ENCODE data around the gene KPNA5.

The KPNA5 gene

DNA sequence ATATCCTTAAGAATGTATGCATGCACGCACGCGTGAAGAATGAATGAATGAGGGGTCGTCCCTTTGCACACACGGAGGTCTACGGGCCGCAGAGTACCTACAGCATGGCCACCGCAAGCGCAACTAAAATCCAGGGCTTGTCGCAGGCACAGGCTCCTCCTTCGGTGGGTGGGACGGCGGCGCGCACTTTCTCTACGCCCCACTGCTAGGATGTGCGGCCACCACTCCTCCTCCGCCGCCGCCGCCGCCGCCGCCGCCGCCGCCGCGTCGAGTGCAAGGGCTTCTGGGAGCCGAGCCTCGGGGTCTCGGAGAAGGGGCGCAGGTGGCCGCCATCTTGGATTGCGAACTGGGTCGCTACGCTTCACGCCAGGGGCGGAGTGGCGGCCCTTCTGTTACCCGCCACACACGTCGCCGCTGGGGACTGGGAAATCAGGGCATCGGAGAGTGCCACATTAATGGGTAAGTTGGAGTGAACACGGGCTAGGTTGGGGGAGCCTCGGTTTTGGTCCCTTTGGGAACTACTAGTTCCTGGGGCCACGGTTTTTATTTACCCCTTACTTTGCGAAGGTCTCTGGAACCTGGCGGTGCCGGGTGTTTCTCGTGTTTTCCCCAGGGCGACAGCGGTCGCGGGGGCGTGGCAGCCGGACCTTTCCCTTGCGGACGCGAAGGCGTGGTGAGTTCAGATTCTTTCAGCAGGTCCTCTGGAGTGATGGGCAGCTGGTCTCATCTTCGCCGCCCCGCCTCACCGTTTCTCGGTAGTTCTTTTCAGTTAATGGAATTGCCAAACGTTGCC is at the start of gene KPNA5:
TSS of gene KPNA5 (plus strand) at position 332 of the 793 bp plus-strand sequence. CDS start at position 456, 124 bp downstream.
- no peak for TF ChIP-seq GATA3 (IDR thresholded peaks at IDR 0.05; ENCODE audit: low read depth, low read length)
- no peak for TF ChIP-seq GATA2 (IDR thresholded peaks at IDR 0.05; ENCODE audit: low read depth, low read length)

DNA sequence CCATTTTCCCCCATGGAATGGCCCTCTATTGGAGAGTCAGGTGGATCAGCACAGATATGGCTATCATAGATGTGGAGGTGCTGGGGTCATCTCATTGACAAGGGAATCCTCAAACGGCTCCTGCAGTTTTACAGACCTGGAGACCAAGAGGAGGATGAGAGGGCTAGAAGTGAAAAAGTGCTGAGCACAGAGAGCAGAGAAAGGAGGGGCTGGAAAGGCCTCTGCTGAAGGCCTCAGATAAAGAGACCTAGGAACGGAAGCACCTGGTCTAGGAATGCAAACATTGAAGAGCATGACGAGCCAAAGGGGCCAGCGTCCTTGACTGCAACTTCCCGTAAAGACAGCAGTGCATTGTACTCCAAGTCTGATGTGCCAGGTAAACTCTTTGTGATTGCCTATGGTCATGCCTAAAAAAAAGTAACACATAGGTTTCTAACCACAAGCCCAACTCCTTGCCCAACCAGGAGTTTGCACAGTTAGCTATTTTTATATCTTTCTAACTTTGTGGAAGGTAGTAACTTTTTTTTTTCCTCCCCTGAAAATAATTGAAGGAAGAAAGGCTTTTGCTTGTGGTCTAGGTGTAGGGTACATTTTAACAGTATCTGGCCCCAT is 49.5 kb upstream of the KPNA5 start:
- TF ChIP-seq GATA2 (IDR thresholded peaks at IDR 0.05; ENCODE audit: low read depth, low read length) (no peak), GATA3 (IDR thresholded peaks at IDR 0.05; ENCODE audit: low read depth, low read length) (no peak)

DNA sequence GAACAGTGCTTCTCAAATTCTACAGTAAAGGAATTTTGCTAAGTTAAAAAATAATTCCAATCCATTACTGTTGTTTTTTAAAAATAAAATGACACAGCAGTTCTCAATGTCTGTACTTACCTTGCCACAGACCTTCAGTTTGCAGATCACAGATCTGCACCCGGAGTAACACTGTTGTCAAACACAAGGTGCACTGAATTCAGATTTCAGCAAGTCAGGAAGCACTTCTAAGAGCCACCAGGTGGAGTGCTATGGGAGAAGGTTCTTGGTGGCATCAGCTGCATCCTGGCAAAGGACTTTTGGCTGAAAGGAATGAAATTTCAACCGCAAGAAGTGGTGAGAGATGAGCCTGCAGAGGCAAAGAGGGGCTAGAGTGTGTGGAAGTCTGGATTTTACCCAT is 47.3 kb upstream of the KPNA5 start:
- TF ChIP-seq GATA2 (IDR thresholded peaks at IDR 0.05; ENCODE audit: low read depth, low read length) (no peak), GATA3 (IDR thresholded peaks at IDR 0.05; ENCODE audit: low read depth, low read length) (no peak)

DNA sequence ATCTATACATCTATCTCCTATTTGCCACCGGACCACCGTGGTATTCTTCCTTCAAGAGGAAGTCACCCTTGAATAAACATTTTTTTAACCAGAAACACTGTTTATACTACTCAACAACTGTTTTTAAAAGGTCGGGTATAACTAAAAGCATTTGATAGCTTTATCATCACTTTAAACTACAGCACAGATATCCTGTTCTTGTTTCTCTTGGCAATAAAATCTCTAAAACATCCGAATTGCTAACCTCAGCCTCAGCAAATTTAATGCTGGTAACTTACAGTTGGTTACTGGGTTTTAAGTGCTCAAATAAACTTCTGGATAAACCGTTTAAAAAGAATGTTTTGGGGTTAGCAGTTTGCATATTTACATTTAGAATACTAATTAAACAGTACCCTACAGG is 32.9 kb upstream of the KPNA5 start:
- TF ChIP-seq GATA2 (IDR thresholded peaks at IDR 0.05; ENCODE audit: low read depth, low read length) (no peak), GATA3 (IDR thresholded peaks at IDR 0.05; ENCODE audit: low read depth, low read length) (no peak)

DNA sequence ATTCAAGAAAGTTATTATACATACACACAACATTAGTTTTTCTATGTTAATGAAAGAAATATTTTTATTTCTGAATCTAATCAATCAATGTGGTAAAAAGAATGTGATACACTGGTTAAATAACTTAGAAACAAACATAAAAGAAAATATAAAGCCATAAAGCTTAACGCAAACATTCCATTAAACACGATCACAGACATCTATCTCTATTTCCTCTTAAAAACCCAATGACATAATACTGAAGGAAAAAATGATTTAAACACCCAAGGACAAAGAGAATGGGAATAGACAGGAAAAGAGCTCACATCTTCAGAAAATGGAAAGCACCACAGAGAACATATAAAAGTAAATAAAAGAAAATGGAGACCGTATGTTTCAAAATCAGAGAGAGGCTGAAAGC is 31.9 kb upstream of the KPNA5 start:
- TF ChIP-seq GATA3 (IDR thresholded peaks at IDR 0.05; ENCODE audit: low read depth, low read length) (no peak), GATA2 (IDR thresholded peaks at IDR 0.05; ENCODE audit: low read depth, low read length) (no peak)

DNA sequence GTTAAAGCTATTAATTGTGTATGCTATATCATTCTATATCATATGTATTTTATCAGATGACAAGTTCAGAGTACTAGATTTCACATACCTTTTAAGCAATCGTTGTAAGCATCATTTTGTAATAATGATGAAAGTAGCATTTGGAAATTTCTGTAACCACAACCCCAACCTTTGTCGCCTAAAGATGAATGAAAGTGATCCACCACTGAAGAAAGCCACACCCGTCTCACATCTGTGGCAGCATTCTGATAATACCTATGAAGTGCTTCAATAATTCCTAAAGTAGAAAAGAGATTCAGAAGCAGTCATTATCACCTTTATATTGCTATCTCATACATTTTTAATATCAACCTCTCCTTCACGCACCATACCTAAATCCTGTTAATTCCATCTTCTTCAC is 29.1 kb upstream of the KPNA5 start:
- TF ChIP-seq GATA3 (IDR thresholded peaks at IDR 0.05; ENCODE audit: low read depth, low read length), result no peak
- TF ChIP-seq GATA2 (IDR thresholded peaks at IDR 0.05; ENCODE audit: low read depth, low read length), result no peak

DNA sequence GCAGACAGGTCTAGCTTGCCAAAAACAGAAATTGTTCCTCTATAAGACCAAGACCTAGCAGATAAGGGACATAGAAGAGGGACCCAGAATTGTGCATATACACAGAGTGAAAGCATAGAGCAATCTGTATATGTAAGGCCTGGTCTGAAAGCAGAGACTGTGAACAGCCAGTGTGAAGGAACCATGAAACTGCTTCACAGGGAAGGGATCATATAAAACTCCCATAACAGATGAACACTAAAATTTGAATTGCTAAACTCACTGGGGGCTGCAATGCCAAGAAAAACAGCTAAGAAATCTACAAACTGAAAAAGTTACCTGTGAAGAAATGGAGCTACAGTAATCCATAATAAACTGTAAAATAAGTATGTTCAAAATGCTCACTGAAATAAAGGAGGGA is 19.4 kb upstream of the KPNA5 start:
- TF ChIP-seq GATA3 (IDR thresholded peaks at IDR 0.05; ENCODE audit: low read depth, low read length), result no peak
- TF ChIP-seq GATA2 (IDR thresholded peaks at IDR 0.05; ENCODE audit: low read depth, low read length), result no peak

DNA sequence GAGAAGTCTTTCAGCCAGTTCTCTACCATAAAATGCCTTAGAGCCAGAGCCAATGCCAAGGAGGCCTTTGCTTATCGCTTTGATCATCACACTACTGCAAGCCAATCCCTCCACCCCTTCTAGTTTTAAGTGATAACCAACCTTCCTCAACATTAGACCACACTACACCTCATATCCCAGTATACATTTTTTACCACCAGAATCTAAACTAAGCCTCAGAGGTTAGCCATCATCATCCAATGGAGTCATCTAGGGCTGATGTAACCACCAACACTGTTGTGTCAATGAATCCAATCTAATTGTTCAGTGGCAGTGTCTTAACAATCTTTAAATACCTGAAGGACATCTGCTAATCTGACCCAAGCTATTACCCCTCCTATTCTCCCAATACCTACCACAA is 18.8 kb upstream of the KPNA5 start:
- TF ChIP-seq GATA2 (IDR thresholded peaks at IDR 0.05; ENCODE audit: low read depth, low read length), result no peak
- no peak for TF ChIP-seq GATA3 (IDR thresholded peaks at IDR 0.05; ENCODE audit: low read depth, low read length)

DNA sequence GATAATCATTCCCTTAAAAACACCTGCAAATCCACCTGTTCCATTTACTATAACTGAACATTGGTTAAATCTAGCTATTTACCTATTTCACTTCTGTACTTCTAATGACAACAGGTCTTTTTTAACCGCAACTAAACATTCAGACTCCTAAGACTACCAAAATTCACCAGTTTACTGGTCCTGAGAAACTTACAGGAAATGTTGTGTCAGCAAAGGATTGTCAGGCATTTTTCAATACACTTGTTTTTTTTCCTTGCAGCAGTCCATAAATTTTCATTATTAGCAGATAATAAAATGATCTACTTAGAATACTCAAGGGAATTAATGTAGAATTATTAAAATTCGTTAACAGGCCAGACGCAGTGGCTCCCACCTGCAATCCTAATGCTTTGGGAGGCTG is 17.7 kb upstream of the KPNA5 start:
- TF ChIP-seq GATA3 (IDR thresholded peaks at IDR 0.05; ENCODE audit: low read depth, low read length), result no peak
- no peak for TF ChIP-seq GATA2 (IDR thresholded peaks at IDR 0.05; ENCODE audit: low read depth, low read length)

DNA sequence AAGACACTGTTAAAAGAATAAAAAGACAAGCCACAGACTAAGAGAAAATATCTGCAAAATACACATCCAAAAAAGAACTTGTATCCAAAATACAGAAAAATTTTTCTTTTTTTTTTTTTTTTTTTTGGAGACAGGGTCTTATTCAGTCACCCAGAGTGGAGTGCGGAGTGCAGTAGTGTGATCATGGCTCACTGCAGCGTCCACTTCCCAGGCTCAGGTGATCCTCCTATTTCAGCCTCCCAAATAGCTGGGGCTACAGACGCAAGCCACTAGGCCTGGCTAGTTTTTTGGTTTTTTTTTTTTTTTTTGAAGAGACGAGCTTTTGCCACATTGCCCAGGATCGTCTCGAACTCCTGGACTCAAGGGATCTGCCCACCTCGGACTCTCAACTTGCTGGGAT is 15.5 kb upstream of the KPNA5 start:
- TF ChIP-seq GATA3 (IDR thresholded peaks at IDR 0.05; ENCODE audit: low read depth, low read length) (no peak), GATA2 (IDR thresholded peaks at IDR 0.05; ENCODE audit: low read depth, low read length) (no peak)

DNA sequence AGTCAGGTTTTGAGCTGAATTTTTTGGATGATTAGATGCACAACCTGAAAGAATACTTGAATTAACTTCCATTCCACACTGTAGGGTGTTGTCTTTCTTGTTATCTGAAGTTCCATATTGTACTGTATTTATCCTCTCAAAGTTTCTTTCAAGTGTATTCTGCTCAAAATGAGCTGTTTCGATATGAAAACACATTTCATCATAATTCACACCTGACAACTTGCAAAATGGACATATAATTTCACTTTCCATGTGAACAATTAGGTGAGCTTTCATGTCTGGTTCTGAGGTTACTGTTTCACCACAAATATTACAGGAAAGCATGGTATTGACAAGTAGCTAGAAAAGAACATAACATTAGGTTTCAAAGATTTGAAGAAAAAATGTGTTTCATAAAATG is 14.1 kb upstream of the KPNA5 start:
- TF ChIP-seq GATA2 (IDR thresholded peaks at IDR 0.05; ENCODE audit: low read depth, low read length) (no peak), GATA3 (IDR thresholded peaks at IDR 0.05; ENCODE audit: low read depth, low read length) (no peak)

DNA sequence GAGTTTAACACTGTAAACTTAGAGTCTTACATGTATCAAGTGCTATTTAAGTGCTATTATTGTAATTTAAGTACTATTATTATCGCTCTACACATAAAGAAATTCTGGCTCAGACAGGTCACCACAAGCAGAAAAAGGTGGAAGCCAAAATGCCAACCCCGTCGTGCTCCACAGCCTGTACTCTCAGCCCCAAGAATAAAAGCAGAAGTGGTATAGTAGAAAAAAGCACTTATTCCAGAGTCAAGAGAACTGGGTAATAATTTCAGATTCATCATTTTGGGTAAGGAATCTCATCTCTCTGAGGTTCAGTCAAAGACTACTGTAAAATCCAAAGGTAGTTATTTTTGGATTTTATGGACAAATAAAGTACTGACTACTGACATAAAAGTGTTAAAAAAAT is 13.4 kb upstream of the KPNA5 start:
- TF ChIP-seq GATA3 (IDR thresholded peaks at IDR 0.05; ENCODE audit: low read depth, low read length) (no peak), GATA2 (IDR thresholded peaks at IDR 0.05; ENCODE audit: low read depth, low read length) (no peak)

DNA sequence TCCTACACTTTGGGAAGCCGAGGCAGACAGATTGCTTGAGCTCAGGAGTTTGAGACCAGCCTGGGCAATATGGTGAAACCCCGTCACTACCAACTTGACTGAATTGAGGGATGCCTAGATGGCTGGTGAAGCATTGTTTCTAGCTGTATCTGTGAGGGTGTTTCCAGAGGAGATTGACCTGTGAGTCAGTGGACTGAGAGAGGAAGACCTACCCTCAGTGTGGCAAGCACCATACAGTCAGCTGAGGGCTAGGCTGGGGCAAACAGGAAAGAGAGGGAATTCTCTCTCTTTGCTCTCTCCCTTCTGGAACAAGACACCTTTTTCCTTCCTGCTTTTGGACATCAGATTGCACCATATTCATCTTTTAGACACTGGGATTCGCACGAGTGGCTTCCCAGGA is 8.7 kb upstream of the KPNA5 start:
- TF ChIP-seq GATA2 (IDR thresholded peaks at IDR 0.05; ENCODE audit: low read depth, low read length) (no peak), GATA3 (IDR thresholded peaks at IDR 0.05; ENCODE audit: low read depth, low read length) (no peak)

DNA sequence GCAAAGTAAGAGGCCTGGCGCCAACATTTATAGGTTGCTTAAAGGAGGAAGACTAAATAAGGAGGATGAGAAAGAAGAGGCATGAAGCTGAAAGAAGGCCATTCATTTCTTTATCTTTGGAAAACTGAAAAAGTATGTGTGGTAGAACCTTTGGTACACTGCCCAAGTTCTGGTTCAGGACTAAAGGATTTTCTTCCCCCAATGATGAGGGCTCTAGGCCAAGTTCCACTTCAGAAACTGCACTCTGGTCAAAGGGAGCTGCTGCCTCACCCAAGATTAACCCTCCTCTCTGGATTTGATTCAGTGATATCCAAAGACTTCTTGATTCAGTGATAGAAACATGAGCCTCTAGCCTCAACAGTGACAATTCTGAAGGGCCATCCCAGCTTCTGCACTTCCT is 5.0 kb upstream of the KPNA5 start:
- TF ChIP-seq GATA2 (IDR thresholded peaks at IDR 0.05; ENCODE audit: low read depth, low read length), result no peak
- no peak for TF ChIP-seq GATA3 (IDR thresholded peaks at IDR 0.05; ENCODE audit: low read depth, low read length)

DNA sequence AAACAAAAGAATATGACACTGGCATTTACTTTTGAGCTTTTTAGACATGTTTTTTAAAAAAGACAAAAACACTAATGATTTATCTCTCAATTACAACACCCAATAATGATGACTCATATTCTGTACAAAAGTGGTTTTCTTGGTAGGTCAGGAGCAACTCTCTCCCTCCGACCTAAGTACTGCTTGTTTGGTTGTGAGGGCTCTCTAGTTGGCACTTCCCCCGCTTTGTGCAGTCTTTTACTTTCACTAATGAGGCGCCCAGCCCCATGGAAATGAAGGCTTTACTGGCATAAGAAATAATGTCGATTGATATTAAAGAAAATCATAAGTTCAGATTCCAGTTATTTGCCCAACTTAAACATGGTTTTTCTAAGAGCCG is 1.3 kb downstream of the KPNA5 start:
- TF ChIP-seq GATA3 (IDR thresholded peaks at IDR 0.05; ENCODE audit: low read depth, low read length) (no peak), GATA2 (IDR thresholded peaks at IDR 0.05; ENCODE audit: low read depth, low read length) (no peak)
